ENCODE measurements around the gene NEXMIF. TPM values are rescaled to one million over a fixed set of nuclear protein-coding genes. Genes with fewer than 3 reads are reported as not detected.
A peak's percentile ranks its signal among the peaks of the same experiment; 100 is the strongest.

The NEXMIF gene
- total RNA-seq, 1 experiment from 2014 or later, result not detected

DNA sequence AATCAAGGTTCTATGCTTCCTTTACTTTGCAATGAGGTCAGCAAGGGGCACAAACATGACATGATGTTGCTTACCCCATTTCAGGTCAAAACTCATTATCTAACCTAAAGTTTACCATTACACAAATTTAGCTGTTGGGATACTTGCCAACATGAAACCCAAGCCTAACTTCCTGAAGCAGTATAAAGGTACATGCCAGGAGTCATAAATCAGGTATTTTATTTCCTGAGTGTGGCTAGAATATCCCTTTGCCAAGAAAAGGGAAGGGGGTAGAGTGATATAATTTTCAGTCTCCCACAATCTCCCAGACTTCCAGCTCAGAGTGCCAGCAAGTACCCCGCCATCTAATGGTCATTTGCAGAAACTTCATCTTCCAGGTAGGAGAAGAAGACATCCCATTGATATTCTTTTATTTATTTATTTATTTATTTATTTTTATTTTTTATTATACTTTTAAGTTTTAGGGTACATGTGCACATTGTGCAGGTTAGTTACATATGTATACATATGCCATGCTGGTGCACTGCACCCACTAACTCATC lies 136.6 kb downstream of the NEXMIF start:
- intact Hi-C loops (cut with micrococcal nuclease), result no loop called here
- BruUV-seq (replicated peaks), result no TSS peak
- peak; percentile 1 for DNase-seq (ENCODE audit: unreplicated experiment)
- H3K9me3 Mint-ChIP-seq (ENCODE audit: unreplicated experiment), result no peaks in the 10 kb centered on the region
- H3K27ac Mint-ChIP-seq (ENCODE audit: low read depth, unreplicated experiment), result no peak overlapping the region
- POLR2A ChIA-PET, result no interaction called here
- no peak for TF ChIP-seq CTCF (IDR thresholded peaks at IDR 0.05; ENCODE audit: unreplicated experiment)
- no peak overlapping the region for H3K4me3 Mint-ChIP-seq (ENCODE audit: unreplicated experiment)
- CTCF ChIA-PET, result no interaction called here
- no peaks in the 10 kb centered on the region for H3K27me3 Mint-ChIP-seq (ENCODE audit: insufficient read depth, unreplicated experiment)
- no peaks in the 10 kb centered on the region for H3K36me3 Mint-ChIP-seq (ENCODE audit: insufficient read depth, unreplicated experiment)
- no peaks in the 10 kb centered on the region for H3K4me1 Mint-ChIP-seq (ENCODE audit: insufficient read depth, unreplicated experiment)

DNA sequence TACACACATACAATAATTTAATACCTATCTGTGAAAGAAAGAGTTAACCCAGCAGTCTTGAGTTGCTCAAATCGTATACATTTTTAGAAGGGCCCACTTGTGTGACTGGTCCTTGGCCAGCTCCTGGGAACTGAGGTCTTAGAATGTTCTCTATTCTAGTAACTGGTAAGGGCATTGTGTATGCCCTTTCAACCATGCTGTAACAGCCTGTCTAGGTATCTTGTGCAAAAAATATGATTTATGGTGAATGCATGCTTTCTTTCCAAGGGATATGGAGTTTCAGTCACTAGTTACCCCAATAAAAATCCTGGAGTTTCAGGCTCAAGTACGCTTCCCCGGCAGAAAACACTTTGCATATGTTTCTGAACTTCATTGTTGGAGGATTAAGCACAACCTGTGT lies 140.6 kb downstream of the NEXMIF start:
- Mint-ChIP-seq H3K27me3 (ENCODE audit: insufficient read depth, unreplicated experiment) (peaks cover 4% of the 10 kb centered on the region), H3K36me3 (ENCODE audit: insufficient read depth, unreplicated experiment) (no peaks in the 10 kb centered on the region)
- CTCF ChIA-PET, result no interaction called here

GRCh38 chrX:74781507-74782034 lies 143.7 kb downstream of the NEXMIF start:
- no peak for TF ChIP-seq CTCF (IDR thresholded peaks at IDR 0.05; ENCODE audit: unreplicated experiment)
- H3K4me1 Mint-ChIP-seq (ENCODE audit: insufficient read depth, unreplicated experiment), result no peaks in the 10 kb centered on the region
- ChIA-PET CTCF (no interaction called here), POLR2A (no interaction called here)
- no TSS peak for BruUV-seq (replicated peaks)
- H3K9me3 Mint-ChIP-seq (ENCODE audit: unreplicated experiment), result no peaks in the 10 kb centered on the region
- intact Hi-C loops (cut with micrococcal nuclease), result no loop called here
- no peak overlapping the region for H3K27ac Mint-ChIP-seq (ENCODE audit: low read depth, unreplicated experiment)
- H3K36me3 Mint-ChIP-seq (ENCODE audit: insufficient read depth, unreplicated experiment), result no peaks in the 10 kb centered on the region
- no peak overlapping the region for H3K4me3 Mint-ChIP-seq (ENCODE audit: unreplicated experiment)
- no peak for DNase-seq (ENCODE audit: unreplicated experiment)
- peaks cover 23% of the 10 kb centered on the region for H3K27me3 Mint-ChIP-seq (ENCODE audit: insufficient read depth, unreplicated experiment)

More for the DNA sequence above, 140.6 kb downstream of the NEXMIF start:
- no TSS peak for BruUV-seq (replicated peaks)
- no peak overlapping the region for H3K27ac Mint-ChIP-seq (ENCODE audit: low read depth, unreplicated experiment)
- no peak overlapping the region for H3K4me3 Mint-ChIP-seq (ENCODE audit: unreplicated experiment)
- TF ChIP-seq CTCF (IDR thresholded peaks at IDR 0.05; ENCODE audit: unreplicated experiment), result no peak
- no peaks in the 10 kb centered on the region for H3K9me3 Mint-ChIP-seq (ENCODE audit: unreplicated experiment)
- H3K4me1 Mint-ChIP-seq (ENCODE audit: insufficient read depth, unreplicated experiment), result no peaks in the 10 kb centered on the region
- POLR2A ChIA-PET, result no interaction called here
- intact Hi-C loops (cut with micrococcal nuclease), result no loop called here
- no peak for DNase-seq (ENCODE audit: unreplicated experiment)

GRCh38 chrX:74779175-74779574 lies 146.1 kb downstream of the NEXMIF start:
- intact Hi-C loops (cut with micrococcal nuclease), result no loop called here
- Mint-ChIP-seq H3K4me3 (ENCODE audit: unreplicated experiment) (no peak overlapping the region), H3K36me3 (ENCODE audit: insufficient read depth, unreplicated experiment) (no peaks in the 10 kb centered on the region), H3K9me3 (ENCODE audit: unreplicated experiment) (no peaks in the 10 kb centered on the region), H3K27me3 (ENCODE audit: insufficient read depth, unreplicated experiment) (peaks cover 23% of the 10 kb centered on the region), H3K4me1 (ENCODE audit: insufficient read depth, unreplicated experiment) (no peaks in the 10 kb centered on the region), H3K27ac (ENCODE audit: low read depth, unreplicated experiment) (no peak overlapping the region)
- no TSS peak for BruUV-seq (replicated peaks)
- CTCF ChIA-PET, result interaction anchor here (0.5 to 0.6 kb wide), 2 partner anchors 35 to 188 kb away, joined by 3 to 4 read pairs; no protein-coding TSS in a partner anchor
- DNase-seq (ENCODE audit: unreplicated experiment), result peak; percentile 26
- POLR2A ChIA-PET, result interaction anchor here (0.7 kb wide), 1 partner anchor 428 kb away, joined by 3 read pairs; no protein-coding TSS in a partner anchor
- TF ChIP-seq CTCF (IDR thresholded peaks at IDR 0.05; ENCODE audit: unreplicated experiment), result no peak

Data from MCF 10A (cell line).